Upper lobe of left lung (tissue), 6 donors: ENCODE data around the gene BICRA. TPM values are rescaled to one million over a fixed set of nuclear protein-coding genes. Genes with fewer than 3 reads are reported as not detected.
"Not testable (repeated sequence)": the region's sequence is repeated elsewhere in the genome, so short reads cannot be mapped to it uniquely, and the experiment has no call there.

Experiments used
- ATAC-seq, 2 donors: fragments of 200-7000 bp; cut with Tn5 transposase; one replicate each; pipeline ENCODE4 v1.9.1; 2022; ENCODE audit warnings: mild to moderate bottlenecking in 2 of 2, moderate library complexity in 2 of 2; ENCODE audit not compliant: low FRiP score in 2 of 2
- DNase-seq, 2 donors: peaks; one replicate each; pipeline ENCODE4 v3.0.0-alpha.2; 2019 to 2020
- H3K27ac ChIP-seq, 4 donors: fragments of 200-600 bp; sonication (generic); one replicate each; pipeline ENCODE4 v1.5.1; 2016 to 2019
- H3K27me3 ChIP-seq, 4 donors: fragments of 200-600 bp; sonication (generic); one replicate each; pipeline ENCODE4 v1.5.1; 2017 to 2019
- H3K36me3 ChIP-seq, 4 donors: fragments of 200-600 bp; sonication (generic); one replicate each; pipeline ENCODE4 v1.5.1; 2016 to 2019
- H3K4me1 ChIP-seq, 4 donors: fragments of 200-600 bp; sonication (generic); one replicate each; pipeline ENCODE4 v1.5.1; 2018 to 2019
- H3K4me3 ChIP-seq, 4 donors: fragments of 200-600 bp; sonication (generic); one replicate each; pipeline ENCODE4 v1.5.1; 2017 to 2019; ENCODE audit warnings: mild to moderate bottlenecking in 2 of 4, moderate library complexity in 1 of 4
- H3K9me3 ChIP-seq, 4 donors: fragments of 200-600 bp; sonication (generic); one replicate each; pipeline ENCODE4 v1.5.1; 2018 to 2019
- EP300 ChIP-seq, 4 donors: sonication (generic); formaldehyde crosslinking; IDR thresholded peaks; one replicate each; pipeline ENCODE4 v1.5.1; 2017; ENCODE audit warnings: antibody characterized with exemption in 4 of 4, control low read depth in 2 of 4
- POLR2A ChIP-seq, 4 donors: fragments of 450-650 bp; IDR thresholded peaks; one replicate each; pipeline ENCODE4 v1.5.1; 2016 to 2017; ENCODE audit warnings: antibody characterized with exemption in 4 of 4, mild to moderate bottlenecking in 2 of 4
- POLR2AphosphoS5 ChIP-seq, 2 donors: sonication (generic); formaldehyde crosslinking; IDR thresholded peaks; one replicate each; pipeline ENCODE4 v1.5.1; 2017; ENCODE audit warnings: antibody characterized with exemption in 2 of 2
- WGBS, 2 donors: methylation state at CpG; one replicate each; pipeline ENCODE4 v1.1.5; 2017 to 2018; 5-methylcytosine and 5-hydroxymethylcytosine counted together
- total RNA-seq, 6 donors: library from RNA; depleted of rRNA in 4 of 6; stranded (reverse); fragments of >200 nt in 4 of 6; gene quantifications; one replicate each; pipeline versions ENCODE4 v1.1.0 to v1.2.1, GENCODE V29; 2016 to 2021
- TF ChIP-seq, protein P1 (sequence below), 6 experiments: fragments of 450-650 bp in 4 of 6; fragments of 200-600 bp in 2 of 6; sonication (generic) in 2 of 6; IDR thresholded peaks; one replicate each; pipeline ENCODE4 v1.5.1; 2016 to 2019; ENCODE audit warnings: antibody characterized with exemption in 6 of 6
- donor health status: DM: no; HTN: no; CAD: no; lungs with moderate emphysema.
- donor health status: DM: no; HTN: yes; CAD: no; lungs with severe emphysema.

The BICRA gene
- total RNA-seq, 6 donors from 2014 or later = 5.0 to 66.1 (median 15.2) TPM

DNA sequence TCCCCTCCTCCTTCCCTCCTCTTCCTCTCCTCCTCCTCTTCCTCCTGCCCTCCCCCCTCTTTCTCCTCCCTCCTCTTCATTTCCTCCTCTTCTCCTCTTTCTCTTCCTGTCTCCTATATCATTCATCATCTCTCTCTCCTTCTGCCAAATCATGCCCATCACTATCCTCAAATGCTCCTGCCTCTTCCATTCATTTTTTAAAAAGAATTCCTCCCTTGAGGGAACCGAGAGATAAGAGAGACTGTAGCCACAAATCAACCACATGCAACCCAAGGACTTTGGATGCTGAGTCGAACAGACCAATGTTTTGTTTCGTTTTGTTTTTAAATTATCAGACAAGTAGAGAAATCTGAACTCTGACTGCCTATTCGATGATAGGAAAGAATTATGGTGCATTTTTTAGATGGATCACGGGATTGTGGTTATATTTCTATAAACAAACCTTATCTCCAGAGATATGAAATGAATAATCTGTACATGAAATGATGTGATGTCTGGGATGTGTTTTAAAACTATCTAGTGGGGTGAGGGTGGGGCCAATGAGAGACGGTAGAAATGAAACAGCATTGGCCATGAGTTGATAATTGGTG lies 26.5 kb upstream of the BICRA start:
- WGBS, 2 donors = 35 to 46% methylated on average over 6 of the region's 6 CpGs
- DNase-seq (no peak), ATAC-seq (peak in 1 of 2 donors; percentile 84)
- TF ChIP-seq, protein P1, sequence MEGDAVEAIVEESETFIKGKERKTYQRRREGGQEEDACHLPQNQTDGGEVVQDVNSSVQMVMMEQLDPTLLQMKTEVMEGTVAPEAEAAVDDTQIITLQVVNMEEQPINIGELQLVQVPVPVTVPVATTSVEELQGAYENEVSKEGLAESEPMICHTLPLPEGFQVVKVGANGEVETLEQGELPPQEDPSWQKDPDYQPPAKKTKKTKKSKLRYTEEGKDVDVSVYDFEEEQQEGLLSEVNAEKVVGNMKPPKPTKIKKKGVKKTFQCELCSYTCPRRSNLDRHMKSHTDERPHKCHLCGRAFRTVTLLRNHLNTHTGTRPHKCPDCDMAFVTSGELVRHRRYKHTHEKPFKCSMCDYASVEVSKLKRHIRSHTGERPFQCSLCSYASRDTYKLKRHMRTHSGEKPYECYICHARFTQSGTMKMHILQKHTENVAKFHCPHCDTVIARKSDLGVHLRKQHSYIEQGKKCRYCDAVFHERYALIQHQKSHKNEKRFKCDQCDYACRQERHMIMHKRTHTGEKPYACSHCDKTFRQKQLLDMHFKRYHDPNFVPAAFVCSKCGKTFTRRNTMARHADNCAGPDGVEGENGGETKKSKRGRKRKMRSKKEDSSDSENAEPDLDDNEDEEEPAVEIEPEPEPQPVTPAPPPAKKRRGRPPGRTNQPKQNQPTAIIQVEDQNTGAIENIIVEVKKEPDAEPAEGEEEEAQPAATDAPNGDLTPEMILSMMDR (IDR thresholded peaks at IDR 0.05) = no peak
- TF ChIP-seq POLR2AphosphoS5 (IDR thresholded peaks at IDR 0.05) (no peak), POLR2A (IDR thresholded peaks at IDR 0.05) (no peak), EP300 (IDR thresholded peaks at IDR 0.05) (no peak)
- H3K4me3 ChIP-seq = no peak overlapping the region
- H3K4me1 ChIP-seq = peaks cover 4 to 9% (median 5%) of the 10 kb centered on the region in 4 donors
- H3K36me3 ChIP-seq = no peaks in the 10 kb centered on the region
- H3K27me3 ChIP-seq = no peaks in the 10 kb centered on the region
- H3K27ac ChIP-seq = no peak overlapping the region
- peaks cover 0 to 6% (median 5%) of the 10 kb centered on the region in 4 donors for H3K9me3 ChIP-seq

DNA sequence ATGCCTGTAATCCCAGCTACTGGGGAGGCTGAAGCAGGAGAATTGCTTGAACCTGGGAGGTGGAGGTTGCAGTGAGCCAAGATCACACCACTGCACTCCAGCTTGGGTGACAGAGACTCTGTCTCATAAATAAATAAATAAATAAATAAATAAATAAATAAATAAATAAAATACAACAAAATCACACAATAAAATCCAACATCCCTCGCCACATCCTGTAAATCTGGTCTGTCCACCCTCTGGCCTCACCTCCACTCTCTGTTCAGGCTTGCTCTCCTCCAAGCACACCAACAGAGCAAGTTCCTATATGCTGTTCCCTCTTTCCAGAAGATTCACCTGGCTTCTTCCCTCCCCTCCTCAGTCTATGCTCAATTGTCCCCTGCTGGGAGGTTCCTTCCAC lies 25.8 kb upstream of the BICRA start:
- ATAC-seq, H3K9me3 ChIP-seq: not testable (repeated sequence)
- WGBS, 2 donors = 86 to 97% methylated on average over 1 of the region's 1 CpG

DNA sequence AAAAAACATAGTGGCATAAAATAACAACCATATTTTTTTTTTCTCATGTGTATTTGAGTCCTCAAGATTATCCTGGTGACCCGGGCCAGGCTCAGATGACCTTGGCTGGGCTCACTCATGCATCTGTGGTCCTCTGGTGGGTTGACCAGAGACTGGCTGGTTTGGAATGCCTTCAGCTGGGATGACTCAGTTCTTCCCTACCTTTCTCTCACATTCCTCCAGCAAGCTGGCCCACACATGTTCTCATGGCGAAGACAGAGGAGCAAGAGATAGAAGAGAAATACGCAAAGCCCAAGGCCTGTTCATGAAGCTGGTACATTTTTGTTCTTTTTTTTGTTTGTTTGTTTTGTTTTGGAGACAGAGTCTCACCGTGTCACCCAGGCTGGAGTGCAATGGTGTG lies 21.6 kb upstream of the BICRA start:
- Histone ChIP-seq H3K4me1 (no peaks in the 10 kb centered on the region), H3K27ac (no peak overlapping the region), H3K36me3 (no peaks in the 10 kb centered on the region), H3K9me3 (peaks cover 0 to 6% (median 5%) of the 10 kb centered on the region in 4 donors), H3K27me3 (no peaks in the 10 kb centered on the region), H3K4me3 (no peak overlapping the region)
- DNase-seq (no peak), ATAC-seq (no peak)
- TF ChIP-seq, protein P1 (IDR thresholded peaks at IDR 0.05) = no peak
- TF ChIP-seq POLR2AphosphoS5 (IDR thresholded peaks at IDR 0.05) (no peak), POLR2A (IDR thresholded peaks at IDR 0.05) (no peak), EP300 (IDR thresholded peaks at IDR 0.05) (no peak)
- 90 to 92% methylated on average over 4 of the region's 4 CpGs for WGBS, 2 donors

More for the DNA sequence above, 25.8 kb upstream of the BICRA start:
- H3K27me3 ChIP-seq, H3K36me3 ChIP-seq, H3K4me3 ChIP-seq, DNase-seq, H3K27ac ChIP-seq, H3K4me1 ChIP-seq: not testable (repeated sequence)

DNA sequence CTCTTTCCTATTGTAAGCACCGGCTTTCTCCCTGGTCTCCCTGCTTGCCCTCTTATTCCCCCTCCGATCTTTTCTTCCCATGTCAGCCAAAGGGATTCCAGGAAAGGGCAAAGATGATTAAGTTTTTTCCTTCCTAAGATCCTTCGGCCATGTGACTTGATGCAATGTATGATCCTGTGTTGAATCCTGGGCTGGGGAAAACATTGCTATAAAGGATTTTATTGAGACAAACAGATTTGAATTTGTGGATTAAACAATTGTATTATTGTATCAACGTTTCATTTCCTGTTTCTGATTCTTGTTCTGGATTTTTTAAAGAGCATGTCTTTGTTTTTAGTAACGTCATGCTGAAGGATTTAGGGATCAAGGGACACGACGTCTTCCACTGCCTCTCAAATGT lies 19.1 kb upstream of the BICRA start:
- 39 to 48% methylated on average over 7 of the region's 7 CpGs for WGBS, 2 donors
- no peak overlapping the region for H3K4me3 ChIP-seq
- H3K9me3 ChIP-seq = peaks cover 0 to 6% (median 5%) of the 10 kb centered on the region in 4 donors
- no peak for TF ChIP-seq POLR2A (IDR thresholded peaks at IDR 0.05)
- TF ChIP-seq, protein P1 (IDR thresholded peaks at IDR 0.05) = no peak
- TF ChIP-seq EP300 (IDR thresholded peaks at IDR 0.05) = no peak
- TF ChIP-seq POLR2AphosphoS5 (IDR thresholded peaks at IDR 0.05) = no peak
- H3K27me3 ChIP-seq = no peaks in the 10 kb centered on the region
- DNase-seq (no peak), ATAC-seq (no peak)
- H3K4me1 ChIP-seq = no peaks in the 10 kb centered on the region
- H3K27ac ChIP-seq = no peak overlapping the region
- no peaks in the 10 kb centered on the region for H3K36me3 ChIP-seq

DNA sequence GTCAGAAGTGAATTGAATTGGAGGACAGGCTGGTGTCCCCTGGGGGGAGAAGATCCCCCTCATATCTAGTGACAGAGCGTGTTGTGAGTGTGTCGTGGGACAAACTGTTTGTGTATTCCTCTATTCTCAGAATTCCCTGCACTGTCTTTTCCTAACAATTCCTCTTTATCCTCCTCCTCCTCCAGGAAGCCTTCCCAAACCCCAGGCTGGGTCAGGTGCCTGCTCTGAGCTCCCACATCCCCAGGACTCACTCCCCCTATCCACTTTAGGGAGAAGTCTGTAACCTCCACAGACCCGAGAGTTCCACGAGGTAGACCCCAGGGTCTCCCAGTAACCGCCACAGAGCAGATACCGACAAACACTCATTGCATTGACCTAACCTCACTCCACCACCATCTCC lies 15.1 kb upstream of the BICRA start:
- Histone ChIP-seq H3K27me3 (no peaks in the 10 kb centered on the region), H3K36me3 (no peaks in the 10 kb centered on the region), H3K27ac (no peak overlapping the region), H3K4me1 (peaks cover 2 to 7% (median 5%) of the 10 kb centered on the region in 4 donors), H3K9me3 (no peaks in the 10 kb centered on the region), H3K4me3 (no peak overlapping the region)
- DNase-seq (no peak), ATAC-seq (no peak)
- 77 to 80% methylated on average over 6 of the region's 6 CpGs for WGBS, 2 donors
- TF ChIP-seq, protein P1 (IDR thresholded peaks at IDR 0.05) = no peak
- TF ChIP-seq EP300 (IDR thresholded peaks at IDR 0.05) (no peak), POLR2AphosphoS5 (IDR thresholded peaks at IDR 0.05) (no peak), POLR2A (IDR thresholded peaks at IDR 0.05) (no peak)
